GM21786 (cell line): ENCODE data around the gene ABHD12.
"Not testable (repeated sequence)": the region's sequence is repeated elsewhere in the genome, so short reads cannot be mapped to it uniquely, and the experiment has no call there.

Experiments used
- ATAC-seq: cut with Tn5 transposase; IDR thresholded peaks from one replicate; pipeline ENCODE4 v1.9.1; 2021; ENCODE audit not compliant: unreplicated experiment

The ABHD12 gene

DNA sequence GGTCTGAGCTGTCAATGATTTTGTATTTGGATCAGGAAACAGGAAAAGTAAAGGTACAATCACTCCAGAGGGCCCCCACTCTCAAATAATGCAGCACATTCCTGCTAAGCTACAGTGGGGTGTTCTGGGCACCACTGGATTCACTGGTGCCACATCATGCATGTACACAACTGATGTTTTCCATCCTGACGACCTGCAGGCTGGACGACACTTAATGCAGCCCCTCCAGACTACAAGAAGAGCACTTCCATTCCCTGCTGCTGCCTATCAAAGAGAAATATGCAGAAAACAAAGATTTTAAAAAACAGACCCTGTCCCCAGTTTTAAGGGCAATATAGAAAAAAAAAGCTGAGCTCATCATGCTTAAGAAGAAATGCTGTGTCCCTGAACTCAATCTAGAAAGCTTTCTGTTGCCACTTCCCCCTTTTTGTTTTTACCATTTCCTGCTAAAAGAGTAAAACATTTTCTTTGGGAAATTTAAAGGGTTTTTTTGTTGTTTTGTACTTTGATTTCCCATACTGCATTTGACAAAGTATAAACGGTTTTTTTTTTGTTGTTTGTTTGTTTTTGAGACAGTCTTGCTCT is 35.5 kb downstream of the ABHD12 start:
- no peak for ATAC-seq

DNA sequence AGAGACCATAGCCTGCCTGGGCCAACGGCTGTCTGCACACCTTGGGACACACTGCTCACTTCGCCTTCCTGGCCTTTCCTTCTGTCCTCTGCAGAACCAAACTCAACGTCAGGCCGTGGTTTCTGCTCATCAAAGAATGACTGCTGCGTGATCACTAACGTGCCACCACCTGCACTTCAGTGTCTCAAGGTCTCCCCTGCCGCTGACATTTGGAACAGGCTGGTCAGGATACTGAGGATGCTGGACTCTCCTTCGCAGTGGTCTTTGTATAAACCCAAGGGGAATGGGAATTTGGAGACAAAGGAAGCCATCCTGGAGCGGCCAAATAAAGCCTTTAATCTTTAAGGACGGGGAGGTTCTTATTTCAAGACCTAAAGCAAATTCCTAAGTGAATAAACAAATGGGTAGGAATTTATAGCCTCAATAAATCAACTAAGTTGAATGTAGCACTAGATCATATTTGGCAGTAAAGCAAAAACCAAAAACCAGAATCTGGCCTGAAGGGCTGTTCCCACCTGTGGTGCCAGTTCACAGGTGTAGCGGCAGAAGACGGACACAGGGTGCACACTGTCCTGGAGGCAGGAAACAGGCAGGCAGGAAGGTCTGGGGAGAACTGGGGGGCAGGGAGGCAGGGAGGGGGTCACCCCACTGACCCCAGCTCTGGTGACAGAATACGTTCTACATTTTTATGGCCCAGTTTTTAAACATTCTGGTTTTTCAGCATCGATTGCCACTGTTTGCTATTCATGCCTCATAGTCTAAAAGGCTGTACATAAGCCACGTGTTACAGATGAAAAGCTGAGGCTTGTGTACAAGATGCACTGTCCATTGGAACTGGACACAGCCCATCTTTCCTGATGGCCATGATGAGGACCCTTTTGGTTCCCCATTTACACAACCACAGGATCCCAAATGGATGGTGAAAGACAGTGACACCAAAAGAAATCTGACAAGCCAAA is 36.6 kb downstream of the ABHD12 start:
- no peak for ATAC-seq

DNA sequence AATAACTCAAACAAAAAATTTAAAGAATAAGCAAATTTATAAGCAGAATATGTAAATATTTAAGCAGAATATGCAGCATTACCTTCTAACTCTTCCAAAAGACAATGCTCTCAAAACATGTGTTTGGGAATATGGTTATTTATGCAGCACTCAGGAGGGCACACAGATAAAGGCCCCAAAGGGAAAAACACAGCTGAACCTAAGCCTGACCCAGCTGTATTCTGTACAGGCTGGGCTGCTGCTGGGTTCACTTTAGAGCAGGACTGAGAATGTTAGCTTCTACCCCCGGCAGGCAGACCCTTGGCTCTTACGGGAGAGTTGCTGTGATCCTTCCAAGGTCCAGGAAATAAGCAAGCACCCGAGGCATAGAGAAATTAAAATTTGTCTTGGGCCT is 37.3 kb downstream of the ABHD12 start:
- ATAC-seq = no peak

DNA sequence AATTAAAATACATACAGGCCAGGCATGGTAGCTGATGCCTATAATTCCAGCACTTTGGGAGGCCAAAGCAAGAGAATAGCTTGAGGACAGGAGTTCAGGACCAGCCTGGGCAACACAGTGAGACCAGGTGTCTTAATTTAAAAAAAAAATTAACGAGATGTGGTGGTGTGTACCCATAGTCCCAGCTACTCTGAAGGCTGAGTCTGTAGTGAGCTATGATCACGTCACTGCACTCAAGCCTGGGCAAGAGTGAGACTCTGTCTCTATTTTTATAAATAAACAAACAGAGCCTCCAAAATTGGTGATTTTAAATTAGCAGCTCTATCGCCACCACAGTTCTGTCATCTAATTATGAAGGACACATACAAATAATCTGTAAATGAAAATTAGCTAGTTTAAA is 37.9 kb downstream of the ABHD12 start:
- ATAC-seq = no peak

DNA sequence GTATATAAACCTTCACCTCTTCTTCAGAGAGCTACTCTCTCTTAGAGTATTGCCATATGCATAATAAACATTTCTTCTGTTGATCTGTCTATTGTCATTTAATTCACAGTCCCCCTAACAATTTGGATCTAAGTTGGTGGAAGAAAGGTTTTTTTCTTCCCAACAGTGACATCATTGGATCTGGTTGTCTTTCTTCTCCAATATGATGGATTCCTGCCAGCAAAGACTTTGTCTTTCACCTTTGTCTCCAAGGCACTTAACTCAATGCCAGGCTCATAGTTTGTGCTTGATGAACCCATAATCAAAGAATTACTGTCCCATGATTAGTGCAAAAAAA is 39.6 kb downstream of the ABHD12 start:
- ATAC-seq = no peak

DNA sequence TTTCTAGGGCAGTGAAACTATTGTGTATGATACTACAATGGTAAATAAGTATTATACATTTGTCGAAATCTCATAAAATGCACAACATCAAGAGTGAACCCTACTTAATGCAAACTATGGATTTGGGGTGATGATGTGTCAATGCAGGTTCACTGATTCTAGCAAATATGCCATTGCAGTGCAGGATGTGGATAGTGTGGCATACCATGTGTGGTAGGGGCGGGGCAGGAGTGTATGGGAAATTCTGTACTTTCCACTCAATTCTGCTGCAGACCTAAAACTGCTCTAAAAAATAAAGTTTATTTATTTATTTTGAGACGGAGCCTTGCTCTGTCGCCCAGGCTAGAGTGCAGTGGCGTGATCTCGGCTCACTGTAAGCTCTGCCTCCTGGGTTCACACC is 44.3 kb downstream of the ABHD12 start:
- no peak for ATAC-seq

DNA sequence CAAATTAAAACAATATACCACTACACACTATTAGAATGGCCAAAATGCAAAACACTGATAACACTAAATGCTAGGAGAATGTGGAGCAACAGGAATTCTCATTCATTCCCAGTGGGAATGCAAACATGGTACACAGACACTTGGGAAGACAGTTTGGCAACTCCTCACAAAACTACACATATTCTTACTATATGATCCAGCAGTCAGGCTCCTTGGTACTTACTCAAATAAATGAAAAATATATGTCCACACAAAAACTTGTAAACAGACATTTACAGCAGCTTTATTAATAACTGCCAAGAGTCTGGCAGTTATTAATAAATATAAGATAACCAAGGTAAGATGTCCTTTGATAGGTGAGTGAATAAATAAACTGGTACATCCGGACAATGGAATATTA is 44.9 kb downstream of the ABHD12 start:
- no peak for ATAC-seq

DNA sequence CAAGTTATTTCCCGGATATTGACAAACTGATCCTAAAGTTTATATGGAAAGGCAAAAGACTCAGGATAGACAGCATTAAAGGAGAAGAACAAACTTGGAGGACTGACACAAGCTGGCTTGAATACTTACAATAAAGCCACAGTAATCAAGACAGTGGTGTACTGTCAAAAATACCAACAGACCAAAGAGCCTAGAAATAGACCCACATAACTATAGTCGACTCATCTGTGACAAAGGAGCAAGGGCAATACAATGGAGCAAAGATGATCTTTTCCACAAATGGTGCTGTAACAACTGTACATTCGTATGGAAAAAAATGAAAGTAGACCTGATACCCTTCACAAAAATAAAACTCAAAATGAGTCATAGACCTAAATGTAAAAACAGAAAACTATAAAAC is 46.0 kb downstream of the ABHD12 start:
- no peak for ATAC-seq

DNA sequence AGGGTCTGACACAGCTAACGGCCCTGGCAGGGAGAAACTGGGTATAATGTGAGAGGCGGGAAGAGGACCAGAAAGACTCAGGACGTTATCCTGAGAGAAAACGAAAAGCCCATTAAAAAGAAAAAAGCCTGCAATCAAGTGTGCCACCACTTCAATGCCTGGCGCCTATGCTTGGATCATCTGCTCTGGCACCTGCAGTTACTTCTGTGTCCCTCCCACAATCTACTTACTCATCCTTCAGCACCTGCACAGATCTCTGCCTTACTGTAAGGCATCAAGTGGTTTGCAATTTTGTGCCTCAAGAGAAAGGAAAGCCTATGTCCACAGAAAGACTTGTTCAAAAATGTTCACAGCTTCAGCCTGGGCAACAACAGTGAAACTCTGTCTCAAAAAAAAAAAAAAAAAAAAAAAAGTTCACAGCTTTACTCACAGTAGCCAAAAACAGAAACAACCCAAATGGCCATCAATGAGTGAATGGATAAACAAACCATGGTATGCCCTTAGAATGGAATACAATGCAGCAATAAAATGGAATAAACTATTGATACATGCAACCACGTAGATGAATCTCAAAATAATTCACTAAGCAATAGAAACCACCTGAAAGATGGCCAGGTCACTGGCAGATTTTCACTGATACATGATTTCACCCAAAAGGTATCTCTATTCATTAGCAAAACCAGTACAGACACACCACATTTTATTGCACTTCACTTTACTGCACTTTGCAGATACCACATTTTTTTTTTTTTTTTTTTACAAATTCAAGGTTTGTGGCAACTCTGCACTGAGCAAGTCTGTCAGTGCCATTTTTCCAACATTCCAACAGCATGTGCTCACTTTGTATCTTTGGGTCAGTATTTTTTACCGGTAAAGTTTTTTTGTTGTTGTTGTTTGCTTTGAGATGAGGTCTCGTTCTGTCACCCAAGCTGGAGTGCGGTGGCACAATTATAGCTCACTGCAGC is 48.6 kb downstream of the ABHD12 start:
- ATAC-seq = no peak

DNA sequence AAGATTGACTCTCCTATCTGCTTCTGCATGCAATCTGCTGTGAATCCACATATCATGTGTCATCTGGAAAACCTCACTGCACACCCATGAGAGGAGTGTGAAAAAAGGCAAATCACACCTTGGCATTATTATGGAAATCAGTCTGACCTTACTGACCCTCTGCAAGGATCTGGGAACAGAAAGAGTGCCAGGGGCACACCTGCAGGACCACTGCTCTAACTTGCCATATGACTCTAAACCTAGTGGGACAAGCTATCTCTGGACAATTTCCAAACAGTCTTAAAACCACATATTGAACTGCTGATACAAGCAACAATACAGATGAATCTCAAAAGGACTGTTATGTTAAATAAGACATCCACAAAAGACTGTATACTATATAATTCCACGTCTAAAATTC is 50.3 kb downstream of the ABHD12 start:
- no peak for ATAC-seq

DNA sequence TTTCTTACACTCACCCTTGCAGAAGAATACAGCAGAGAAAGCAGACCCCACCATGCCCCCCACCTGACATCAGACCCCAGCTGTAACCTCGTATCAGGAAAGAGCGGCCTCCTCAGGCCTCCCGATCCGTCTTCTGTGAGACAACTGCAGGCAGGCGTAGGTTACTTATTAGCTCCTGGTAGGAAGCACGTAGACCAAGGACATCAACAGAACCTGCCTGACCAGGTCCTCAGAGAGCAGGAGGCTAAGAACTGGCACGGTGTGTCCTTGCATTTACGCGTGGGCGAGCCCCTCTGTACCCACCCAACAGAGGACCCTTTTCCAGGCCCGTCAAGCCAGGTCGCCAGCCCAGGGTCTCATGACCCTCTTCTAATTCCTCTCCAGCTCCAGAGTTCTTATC is 51.0 kb downstream of the ABHD12 start:
- no peak for ATAC-seq

DNA sequence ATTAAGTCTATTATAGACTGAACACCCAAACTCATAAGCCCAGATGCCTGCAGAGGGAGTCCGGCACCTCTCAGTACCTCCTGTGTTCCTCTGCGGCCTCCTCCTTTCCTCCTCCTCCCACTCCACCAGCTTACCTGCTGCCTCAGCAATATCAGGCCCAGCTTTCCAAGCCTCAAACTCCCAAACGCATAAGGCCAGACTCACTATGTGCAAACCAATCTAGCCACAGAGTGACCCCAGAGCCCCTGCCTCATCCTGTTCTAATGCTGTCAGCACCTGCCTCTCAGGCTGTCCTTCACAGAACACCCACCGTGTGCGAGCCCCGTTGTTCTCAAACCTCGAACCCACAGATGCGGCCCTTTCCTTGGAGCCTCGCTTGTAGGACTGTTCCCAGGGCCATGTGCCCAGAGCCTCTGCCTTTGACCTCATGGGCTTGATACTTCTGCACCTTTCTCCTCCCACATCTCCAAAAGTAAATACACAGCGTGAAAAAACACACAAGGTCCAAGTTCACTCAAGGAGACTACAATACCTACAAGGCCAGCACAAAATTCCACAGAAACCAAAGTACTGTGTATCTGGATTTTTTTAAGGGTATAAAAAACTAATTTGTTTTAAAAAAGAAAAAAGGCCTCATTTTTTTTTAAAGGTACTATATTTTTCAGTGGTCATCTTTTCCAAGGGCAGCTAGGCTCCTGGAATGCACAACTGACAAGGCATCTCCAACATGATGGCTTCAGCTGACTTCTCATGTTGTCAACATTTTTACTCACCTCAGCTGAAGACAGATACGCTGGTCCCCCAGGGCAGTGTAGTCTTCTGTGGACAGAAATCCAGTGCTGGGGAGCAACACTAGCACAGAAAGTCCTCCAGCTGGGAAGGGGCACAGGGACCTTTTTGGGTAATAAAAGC is 52.3 kb downstream of the ABHD12 start:
- no peak for ATAC-seq

DNA sequence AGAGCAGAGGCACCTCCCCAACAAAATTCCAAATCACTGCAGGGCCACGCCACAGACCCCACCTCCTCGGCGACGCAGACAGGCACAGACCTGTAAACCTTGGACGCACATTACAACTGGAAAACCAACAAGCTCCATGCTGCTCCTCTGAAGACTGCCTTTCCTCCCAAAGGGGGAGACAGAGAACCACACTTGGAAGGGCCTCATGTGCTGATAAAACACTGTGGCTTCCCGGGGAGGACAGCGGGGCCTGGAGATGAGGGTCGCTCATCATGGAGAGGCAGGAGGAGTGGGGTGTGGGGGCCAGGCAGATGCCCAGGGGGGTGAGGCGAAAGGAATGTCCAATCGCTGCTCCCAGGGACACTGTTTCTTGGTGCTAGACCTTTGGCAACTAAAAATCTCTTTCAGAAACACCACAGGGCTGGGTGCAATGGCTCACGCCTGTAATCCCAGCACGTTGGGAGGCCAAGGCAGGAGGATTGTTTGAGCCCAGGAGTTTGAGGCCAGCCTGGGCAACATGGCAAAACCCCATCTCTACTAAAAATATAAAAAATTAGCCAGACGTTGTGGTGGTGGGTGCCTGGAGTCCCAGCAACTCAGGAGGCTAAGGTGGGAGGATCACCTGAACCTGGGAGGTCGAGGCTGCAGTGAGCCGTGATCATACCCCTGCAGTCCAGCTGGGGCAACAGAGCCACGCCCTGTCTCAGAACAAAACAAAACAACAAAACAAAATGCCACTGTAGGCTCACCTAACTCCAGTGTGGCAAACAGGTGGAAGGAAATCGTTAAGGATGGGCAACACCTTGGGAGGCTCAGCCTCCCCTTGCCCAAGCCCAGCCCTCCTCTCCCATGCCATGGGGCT is 53.8 kb downstream of the ABHD12 start:
- ATAC-seq = no peak

DNA sequence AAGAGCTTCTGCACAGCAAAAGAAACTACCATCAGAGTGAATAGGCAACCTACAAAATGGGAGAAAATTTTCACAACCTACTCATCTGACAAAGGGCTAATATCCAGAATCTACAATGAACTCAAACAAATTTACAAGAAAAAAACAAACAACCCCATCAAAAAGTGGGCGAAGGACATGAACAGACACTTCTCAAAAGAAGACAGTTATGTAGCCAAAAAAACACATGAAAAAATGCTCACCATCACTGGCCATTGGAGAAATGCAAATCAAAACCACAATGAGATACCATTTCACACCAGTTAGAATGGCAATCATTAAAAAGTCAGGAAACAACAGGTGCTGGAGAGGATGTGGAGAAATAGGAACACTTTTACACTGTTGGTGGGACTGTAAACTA is 55.7 kb downstream of the ABHD12 start:
- ATAC-seq = not testable (repeated sequence)

DNA sequence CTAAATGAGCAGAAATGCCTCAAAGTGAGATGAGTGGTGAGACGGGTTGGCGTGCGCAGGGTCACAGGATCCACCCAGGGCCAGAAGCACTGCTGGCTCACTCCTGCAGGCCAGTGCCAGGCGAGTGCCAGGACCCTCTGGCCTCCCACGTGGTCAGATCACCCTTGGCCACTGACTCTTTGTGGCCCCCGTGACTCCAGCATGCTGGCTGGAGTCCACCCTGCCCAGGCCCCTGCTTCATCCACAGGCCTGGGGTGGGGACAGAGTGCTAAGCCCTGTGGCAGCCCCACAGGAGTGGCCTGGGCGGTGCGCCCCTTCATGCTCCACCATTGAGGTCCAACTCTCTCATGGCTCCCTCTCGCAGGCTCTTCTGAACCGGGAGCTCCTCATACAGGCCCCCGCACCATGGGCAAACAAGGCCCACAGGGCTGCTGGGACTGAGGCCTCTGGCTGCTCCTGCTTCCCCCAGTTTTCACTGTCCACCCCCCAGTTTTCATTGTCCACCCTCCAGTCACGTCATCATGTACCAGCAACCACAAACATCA is 61.6 kb downstream of the ABHD12 start:
- no peak for ATAC-seq

DNA sequence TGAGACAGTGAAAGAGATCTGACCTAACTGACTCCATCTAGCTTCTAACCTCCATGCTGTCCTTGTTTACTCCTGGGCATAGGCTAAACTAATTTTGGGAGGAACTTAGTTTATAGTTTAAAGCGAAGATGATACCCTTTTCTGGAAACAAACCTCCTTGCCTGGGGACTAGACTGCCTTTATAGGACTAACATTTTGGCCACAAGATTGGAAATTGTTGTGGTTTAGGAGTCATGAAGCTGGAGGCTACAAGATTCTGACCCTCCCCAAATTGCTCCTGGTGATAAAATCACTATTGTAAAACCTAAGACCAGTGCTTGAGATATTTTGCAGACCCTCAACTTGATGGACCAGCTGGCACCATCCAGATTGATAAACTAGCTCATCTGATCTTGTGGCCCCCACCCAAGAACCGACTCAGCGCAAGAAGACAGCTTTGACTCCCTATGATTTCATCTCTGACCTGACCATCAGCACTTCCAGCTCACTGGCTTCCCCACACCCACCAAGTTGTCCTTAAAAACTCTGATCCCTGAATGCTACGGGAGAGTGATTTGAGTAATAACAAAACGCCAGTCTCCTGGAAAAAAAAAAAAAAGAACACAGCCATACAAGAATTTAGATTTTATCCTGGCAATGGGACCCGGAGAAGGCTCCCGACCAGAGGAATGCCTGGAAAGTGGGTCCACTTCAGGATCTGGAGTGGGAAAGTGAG is 63.0 kb downstream of the ABHD12 start:
- no peak for ATAC-seq

DNA sequence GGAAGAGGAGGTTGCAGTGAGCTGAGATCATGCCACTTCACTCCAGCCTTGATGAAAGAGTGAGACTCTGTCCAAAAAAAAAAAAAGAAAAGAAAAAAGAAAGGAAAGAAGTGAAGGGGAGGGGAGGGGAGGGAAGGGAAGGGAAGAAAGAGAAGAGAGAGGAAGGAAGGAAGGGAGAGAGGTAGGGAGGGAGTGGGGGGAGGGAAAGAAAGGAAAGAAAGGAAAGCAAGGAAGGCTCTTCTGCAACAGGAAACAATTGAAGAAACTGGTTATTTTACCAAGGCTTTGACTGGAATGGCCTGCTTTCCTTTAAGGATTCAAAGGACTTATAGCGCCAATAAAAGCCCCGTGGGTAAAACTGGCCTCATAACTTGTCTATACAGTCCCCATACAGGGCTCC is 64.6 kb downstream of the ABHD12 start:
- no peak for ATAC-seq

DNA sequence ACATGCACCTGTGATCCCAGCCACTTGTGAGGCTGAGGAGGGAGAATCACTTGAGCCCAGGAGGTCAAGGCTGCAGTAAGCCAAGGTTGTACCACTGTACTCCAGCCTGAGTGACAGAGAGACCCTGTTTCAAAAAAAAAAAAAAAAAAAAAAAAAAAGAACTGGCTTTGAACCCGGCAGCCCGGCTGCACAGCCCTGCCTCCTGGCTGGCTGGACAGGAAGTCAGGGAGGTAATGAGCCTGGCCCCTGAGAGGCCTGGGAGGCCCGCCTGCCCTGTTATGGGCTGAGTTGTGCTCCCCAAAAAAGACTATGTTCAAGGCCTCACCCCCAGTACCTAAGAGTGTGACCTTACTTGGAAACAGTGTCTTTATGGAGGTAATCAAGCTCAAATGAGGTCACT is 65.6 kb downstream of the ABHD12 start:
- no peak for ATAC-seq

DNA sequence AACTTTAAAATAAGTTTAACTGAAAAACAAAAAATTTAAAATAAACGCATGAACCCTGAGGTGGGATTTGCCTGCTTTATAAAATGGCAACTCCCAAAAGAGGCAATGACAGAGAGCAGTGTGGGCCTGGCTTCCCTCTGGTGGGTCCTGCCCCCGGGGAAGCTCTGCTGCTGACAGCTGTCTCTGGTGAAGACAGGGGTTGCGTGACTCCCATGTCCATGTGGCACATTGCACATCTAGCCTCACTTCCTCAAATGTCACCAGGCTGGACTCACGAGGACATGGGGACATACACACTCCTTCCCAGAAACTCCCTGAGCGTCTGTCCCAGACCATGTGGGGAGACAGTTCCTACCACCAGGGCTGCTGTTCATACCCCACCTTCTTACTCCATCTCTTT is 66.2 kb downstream of the ABHD12 start:
- no peak for ATAC-seq
